NCI-H1930 (cell line): ENCODE data around the gene ZNF783.
"Not testable (repeated sequence)": the region's sequence is repeated elsewhere in the genome, so short reads cannot be mapped to it uniquely, and the experiment has no call there.

Source experiments
- DNase-seq, 2 experiments: peaks; one replicate each; lab custom pipeline; 2025; lab: John Stamatoyannopoulos, UW

Gene ZNF783

DNA sequence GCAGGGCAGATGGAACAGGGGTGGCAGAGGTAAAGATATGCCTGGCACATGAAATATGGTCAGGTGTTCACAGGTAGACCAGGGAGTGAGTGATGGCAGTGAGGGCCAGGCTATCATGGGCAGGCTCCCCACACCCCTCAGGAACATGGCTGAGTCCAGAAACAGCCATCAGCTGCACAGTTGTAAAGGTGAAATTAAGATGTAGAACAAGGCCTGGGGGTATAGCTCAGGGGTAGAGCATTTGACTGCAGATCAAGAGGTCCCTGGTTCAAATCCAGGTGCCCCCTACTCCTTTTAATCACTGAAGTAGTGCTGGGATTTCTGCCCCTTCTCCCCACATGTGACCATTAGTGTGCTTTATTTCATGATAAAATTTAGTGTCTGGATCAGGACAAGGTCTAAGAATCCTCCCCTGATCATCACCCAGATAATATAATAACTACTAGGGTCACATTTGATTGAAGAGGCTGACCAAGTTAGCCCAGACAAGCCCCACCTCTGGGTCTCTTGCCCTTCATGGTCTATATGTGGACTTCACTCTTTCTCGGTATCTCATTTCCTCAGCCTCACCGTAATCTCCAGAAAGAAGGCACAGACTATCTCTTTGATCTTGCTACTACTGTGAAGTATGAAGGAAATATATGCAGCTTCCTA lies 69.0 kb downstream of the ZNF783 start:
- no peak for DNase-seq

- not testable (repeated sequence) for DNase-seq
These were observed 70.8 kb downstream of the ZNF783 start for GRCh38 chr7:149332602-149333320.

DNA sequence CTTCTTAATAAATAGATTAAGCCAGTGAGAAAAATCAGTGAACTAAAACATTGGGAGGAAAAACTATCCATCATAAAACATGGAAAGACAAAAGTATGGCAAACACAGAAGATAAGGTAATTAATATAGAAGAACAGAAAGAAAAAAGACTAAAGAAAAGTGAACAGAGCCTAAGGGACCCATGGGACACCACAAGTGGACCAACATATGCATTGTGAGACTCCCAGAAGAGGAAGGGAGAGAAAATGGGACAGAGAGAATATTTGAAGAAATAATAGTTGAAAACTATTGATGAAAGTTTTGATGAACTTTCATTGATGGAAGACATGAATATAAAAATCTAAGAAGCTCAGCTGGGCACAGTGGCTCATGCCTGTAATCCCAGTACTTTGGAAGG lies 71.3 kb downstream of the ZNF783 start:
- DNase-seq: no peak

GRCh38 chr7:149334219-149334618 lies 72.2 kb downstream of the ZNF783 start:
- no peak for DNase-seq
